Mesothelial cell of epicardium (in vitro differentiated cells): Measurements from ENCODE around the gene STK16. TPM values are rescaled to one million over a fixed set of nuclear protein-coding genes. Genes with fewer than 3 reads are reported as not detected.

Source experiments
- DNase-seq, 2 experiments: peaks; one replicate each; pipeline ENCODE4 v3.0.0; 2021; ENCODE audit warnings: low spot score in 2 of 2; ENCODE audit not compliant: unreplicated experiment in 2 of 2
- H3K27ac Mint-ChIP-seq: 2 replicates; pipeline ENCODE4 v1.8.0; 2021; ENCODE audit warnings: mixed read lengths
- H3K27me3 Mint-ChIP-seq: 2 replicates; pipeline ENCODE4 v1.8.0; 2021; ENCODE audit warnings: low read depth, mixed read lengths
- H3K36me3 Mint-ChIP-seq: 2 replicates; pipeline ENCODE4 v1.8.0; 2021; ENCODE audit warnings: mixed read lengths
- H3K4me1 Mint-ChIP-seq: 2 replicates; pipeline ENCODE4 v1.8.0; 2021; ENCODE audit warnings: mixed read lengths
- H3K4me3 Mint-ChIP-seq: 2 replicates; pipeline ENCODE4 v1.8.0; 2021; ENCODE audit warnings: mild to moderate bottlenecking, moderate library complexity, mixed read lengths
- H3K9me3 Mint-ChIP-seq: 2 replicates; pipeline ENCODE4 v1.8.0; 2021; ENCODE audit warnings: mixed read lengths
- CTCF ChIP-seq: fragments of 200-600 bp; sonication (generic); IDR thresholded peaks from one replicate; pipeline ENCODE4 v1.5.0; 2021; ENCODE audit warnings: antibody characterized with exemption; ENCODE audit not compliant: unreplicated experiment
- total RNA-seq: library from RNA; stranded (reverse); gene quantifications from 3 replicates; pipeline ENCODE4 v1.2.1, GENCODE V29; 2021

STK16 gene
- total RNA-seq, 1 donor from 2014 or later, result 31.2 TPM

- Mint-ChIP-seq H3K9me3 (no peaks in the 10 kb centered on the region), H3K27ac (peak overlapping the region; percentile 97), H3K4me3 (peak overlapping the region; percentile 91), H3K4me1 (peaks cover 23% of the 10 kb centered on the region), H3K36me3 (no peaks in the 10 kb centered on the region), H3K27me3 (peaks cover 8% of the 10 kb centered on the region)
- TF ChIP-seq CTCF, result no peak
- no peak for DNase-seq
Measured at GRCh38 chr2:219245899-219246230, 586 bp downstream of the STK16 start.

GRCh38 chr2:219246559-219246958, 1.3 kb downstream of the STK16 start:
- H3K9me3 Mint-ChIP-seq, result no peaks in the 10 kb centered on the region
- no peak overlapping the region for H3K27ac Mint-ChIP-seq
- H3K27me3 Mint-ChIP-seq, result peaks cover 15% of the 10 kb centered on the region
- TF ChIP-seq CTCF, result no peak
- no peaks in the 10 kb centered on the region for H3K36me3 Mint-ChIP-seq
- H3K4me3 Mint-ChIP-seq, result peak overlapping the region; percentile 91
- peaks cover 23% of the 10 kb centered on the region for H3K4me1 Mint-ChIP-seq
- DNase-seq, result no peak

- Mint-ChIP-seq H3K4me3 (no peak overlapping the region), H3K27ac (no peak overlapping the region)
Measured at GRCh38 chr2:219247678-219248642, 2.7 kb downstream of the STK16 start.

GRCh38 chr2:219248845-219249202, 3.5 kb downstream of the STK16 start:
- TF ChIP-seq CTCF, result no peak
- no peak for DNase-seq
- Mint-ChIP-seq H3K27ac (peak overlapping the region; percentile 36), H3K9me3 (no peaks in the 10 kb centered on the region), H3K27me3 (peaks cover 37% of the 10 kb centered on the region), H3K4me1 (peaks cover 33% of the 10 kb centered on the region), H3K4me3 (no peak overlapping the region), H3K36me3 (no peaks in the 10 kb centered on the region)

More at GRCh38 chr2:219247678-219248642, 2.7 kb downstream of the STK16 start:
- Mint-ChIP-seq H3K4me1 (peaks cover 28% of the 10 kb centered on the region), H3K9me3 (no peaks in the 10 kb centered on the region), H3K27me3 (peaks cover 29% of the 10 kb centered on the region), H3K36me3 (no peaks in the 10 kb centered on the region)
- no peak for TF ChIP-seq CTCF
- DNase-seq, result no peak

- Mint-ChIP-seq H3K4me3 (no peak overlapping the region), H3K27me3 (peaks cover 42% of the 10 kb centered on the region), H3K27ac (peak overlapping the region; percentile 84), H3K36me3 (no peaks in the 10 kb centered on the region), H3K9me3 (no peaks in the 10 kb centered on the region), H3K4me1 (peaks cover 34% of the 10 kb centered on the region)
- no peak for DNase-seq
- no peak for TF ChIP-seq CTCF
Measured at GRCh38 chr2:219249203-219249980, 4.1 kb downstream of the STK16 start.
